ENCODE measurements around the gene TIGD1.

The TIGD1 gene

DNA sequence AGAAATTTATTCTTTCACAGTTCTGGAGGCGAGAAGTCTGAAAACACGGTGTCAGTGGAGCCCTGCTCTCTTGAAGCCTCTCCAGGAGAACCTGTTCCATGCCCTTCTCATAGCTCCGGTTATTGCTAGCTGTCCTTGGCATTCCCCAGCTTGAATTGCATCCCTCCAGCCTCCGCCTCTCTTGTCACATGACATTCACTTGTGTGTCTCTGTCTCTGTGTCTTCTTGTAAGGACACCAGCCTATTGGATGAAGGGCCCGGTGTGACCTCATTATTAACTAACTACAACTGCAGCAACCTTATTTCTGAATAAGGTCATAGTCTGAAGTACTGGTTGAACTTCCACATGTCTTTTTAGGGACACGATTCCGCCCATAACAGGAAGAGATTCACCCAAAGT lies 34.7 kb downstream of the TIGD1 start:
- in situ Hi-C loops (cut with MboI; ENCODE audit: low sequenced_read_pairs, unreplicated experiment), result no loop called here
- TF ChIP-seq, protein P1, sequence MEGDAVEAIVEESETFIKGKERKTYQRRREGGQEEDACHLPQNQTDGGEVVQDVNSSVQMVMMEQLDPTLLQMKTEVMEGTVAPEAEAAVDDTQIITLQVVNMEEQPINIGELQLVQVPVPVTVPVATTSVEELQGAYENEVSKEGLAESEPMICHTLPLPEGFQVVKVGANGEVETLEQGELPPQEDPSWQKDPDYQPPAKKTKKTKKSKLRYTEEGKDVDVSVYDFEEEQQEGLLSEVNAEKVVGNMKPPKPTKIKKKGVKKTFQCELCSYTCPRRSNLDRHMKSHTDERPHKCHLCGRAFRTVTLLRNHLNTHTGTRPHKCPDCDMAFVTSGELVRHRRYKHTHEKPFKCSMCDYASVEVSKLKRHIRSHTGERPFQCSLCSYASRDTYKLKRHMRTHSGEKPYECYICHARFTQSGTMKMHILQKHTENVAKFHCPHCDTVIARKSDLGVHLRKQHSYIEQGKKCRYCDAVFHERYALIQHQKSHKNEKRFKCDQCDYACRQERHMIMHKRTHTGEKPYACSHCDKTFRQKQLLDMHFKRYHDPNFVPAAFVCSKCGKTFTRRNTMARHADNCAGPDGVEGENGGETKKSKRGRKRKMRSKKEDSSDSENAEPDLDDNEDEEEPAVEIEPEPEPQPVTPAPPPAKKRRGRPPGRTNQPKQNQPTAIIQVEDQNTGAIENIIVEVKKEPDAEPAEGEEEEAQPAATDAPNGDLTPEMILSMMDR (IDR thresholded peaks at IDR 0.05; ENCODE audit: borderline replicate concordance, control extremely low read depth, extremely low read depth, insufficient read depth, missing control alignments), result no peak
- no peak for DNase-seq (ENCODE audit: low spot score)

DNA sequence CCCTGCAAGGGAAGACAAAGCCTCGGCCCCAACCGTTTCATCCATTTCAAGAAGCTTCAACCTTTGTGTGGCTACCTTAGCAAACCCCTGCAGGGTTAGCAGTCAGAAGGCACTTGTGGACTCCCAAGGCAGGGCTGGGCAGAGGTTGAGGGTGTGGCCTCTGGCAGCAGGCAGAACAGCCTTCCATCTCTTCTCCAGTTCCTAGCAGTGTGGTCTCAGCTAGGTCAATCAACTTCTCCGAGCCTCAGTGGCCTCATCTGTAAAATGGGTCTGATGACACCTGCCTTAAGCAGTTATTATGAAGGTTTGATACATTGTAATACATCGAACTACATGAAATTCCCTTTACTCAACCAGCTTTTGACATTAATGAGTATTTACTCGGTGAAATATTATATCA lies 37.0 kb downstream of the TIGD1 start:
- TF ChIP-seq, protein P1 (IDR thresholded peaks at IDR 0.05; ENCODE audit: borderline replicate concordance, control extremely low read depth, extremely low read depth, insufficient read depth, missing control alignments), result no peak
- DNase-seq (ENCODE audit: low spot score), result no peak
- in situ Hi-C loops (cut with MboI; ENCODE audit: low sequenced_read_pairs, unreplicated experiment), result no loop called here

DNA sequence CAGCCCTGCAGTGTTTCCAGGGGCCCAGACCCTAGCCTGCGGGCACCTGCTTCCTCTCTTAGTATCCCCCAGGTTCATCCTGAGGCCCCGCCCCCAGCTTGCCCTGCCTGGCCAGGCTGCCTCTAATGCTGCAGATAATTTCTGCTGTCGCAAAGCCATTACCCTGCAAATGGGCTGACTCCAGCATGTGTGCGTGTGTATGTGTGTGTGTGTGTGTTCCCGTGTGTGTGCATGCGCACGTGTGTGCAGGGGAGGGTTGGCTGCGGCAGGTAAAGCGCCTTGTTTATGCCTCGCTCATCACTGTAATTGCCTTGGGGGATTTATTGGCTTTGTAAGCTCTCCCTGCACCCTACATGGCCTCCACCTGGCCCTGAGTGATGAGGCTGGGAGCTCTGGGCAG lies 37.8 kb downstream of the TIGD1 start:
- DNase-seq (ENCODE audit: low spot score), result no peak
- in situ Hi-C loops (cut with MboI; ENCODE audit: low sequenced_read_pairs, unreplicated experiment), result no loop called here
- TF ChIP-seq, protein P1 (IDR thresholded peaks at IDR 0.05; ENCODE audit: borderline replicate concordance, control extremely low read depth, extremely low read depth, insufficient read depth, missing control alignments), result no peak

- TF ChIP-seq, protein P1 (IDR thresholded peaks at IDR 0.05; ENCODE audit: borderline replicate concordance, control extremely low read depth, extremely low read depth, insufficient read depth, missing control alignments), result no peak
- in situ Hi-C loops (cut with MboI; ENCODE audit: low sequenced_read_pairs, unreplicated experiment), result no loop called here
- DNase-seq (ENCODE audit: low spot score), result no peak
Observed at GRCh38 chr2:232511336-232511890, 38.9 kb downstream of the TIGD1 start.

DNA sequence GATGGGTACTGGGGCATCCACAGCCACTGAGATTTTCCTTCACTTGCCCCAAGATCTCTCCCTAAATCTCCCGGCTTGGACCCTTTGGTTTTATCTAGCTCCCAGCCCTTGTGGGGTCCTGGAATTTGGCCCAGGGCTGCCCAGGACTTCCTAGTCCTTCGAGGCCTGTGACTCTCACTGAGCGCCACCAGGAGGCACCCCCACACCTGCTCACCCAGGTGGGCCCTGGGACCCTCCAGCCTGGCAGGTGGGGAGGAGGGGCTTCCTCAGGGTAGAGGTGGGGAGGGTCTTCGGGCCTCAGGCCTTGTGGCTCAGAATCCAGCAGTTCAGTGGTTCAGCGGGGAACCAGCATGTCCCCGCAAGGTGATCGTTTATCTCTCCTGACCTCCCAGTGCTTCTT lies 42.1 kb downstream of the TIGD1 start:
- TF ChIP-seq, protein P1 (IDR thresholded peaks at IDR 0.05; ENCODE audit: borderline replicate concordance, control extremely low read depth, extremely low read depth, insufficient read depth, missing control alignments), result no peak
- DNase-seq (ENCODE audit: low spot score), result no peak
- in situ Hi-C loops (cut with MboI; ENCODE audit: low sequenced_read_pairs, unreplicated experiment), result no loop called here

GRCh38 chr2:232506709-232507108 lies 43.6 kb downstream of the TIGD1 start:
- no peak for DNase-seq (ENCODE audit: low spot score)
- TF ChIP-seq, protein P1 (IDR thresholded peaks at IDR 0.05; ENCODE audit: borderline replicate concordance, control extremely low read depth, extremely low read depth, insufficient read depth, missing control alignments), result no peak
- in situ Hi-C loops (cut with MboI; ENCODE audit: low sequenced_read_pairs, unreplicated experiment), result no loop called here

All from GM13976 (cell line).